Germinal center (tissue), 1 donor: Measurements from ENCODE around the gene SMIM10L2A.
A peak's percentile ranks its signal among the peaks of the same experiment; 100 is the strongest.
"Not testable (repeated sequence)": the region's sequence is repeated elsewhere in the genome, so short reads cannot be mapped to it uniquely, and the experiment has no call there.

ENCODE experiments used
- DNase-seq: peaks from one replicate; pipeline ENCODE4 v3.0.0; 2012; ENCODE audit warnings: mixed read lengths, low spot score

SMIM10L2A gene

DNA sequence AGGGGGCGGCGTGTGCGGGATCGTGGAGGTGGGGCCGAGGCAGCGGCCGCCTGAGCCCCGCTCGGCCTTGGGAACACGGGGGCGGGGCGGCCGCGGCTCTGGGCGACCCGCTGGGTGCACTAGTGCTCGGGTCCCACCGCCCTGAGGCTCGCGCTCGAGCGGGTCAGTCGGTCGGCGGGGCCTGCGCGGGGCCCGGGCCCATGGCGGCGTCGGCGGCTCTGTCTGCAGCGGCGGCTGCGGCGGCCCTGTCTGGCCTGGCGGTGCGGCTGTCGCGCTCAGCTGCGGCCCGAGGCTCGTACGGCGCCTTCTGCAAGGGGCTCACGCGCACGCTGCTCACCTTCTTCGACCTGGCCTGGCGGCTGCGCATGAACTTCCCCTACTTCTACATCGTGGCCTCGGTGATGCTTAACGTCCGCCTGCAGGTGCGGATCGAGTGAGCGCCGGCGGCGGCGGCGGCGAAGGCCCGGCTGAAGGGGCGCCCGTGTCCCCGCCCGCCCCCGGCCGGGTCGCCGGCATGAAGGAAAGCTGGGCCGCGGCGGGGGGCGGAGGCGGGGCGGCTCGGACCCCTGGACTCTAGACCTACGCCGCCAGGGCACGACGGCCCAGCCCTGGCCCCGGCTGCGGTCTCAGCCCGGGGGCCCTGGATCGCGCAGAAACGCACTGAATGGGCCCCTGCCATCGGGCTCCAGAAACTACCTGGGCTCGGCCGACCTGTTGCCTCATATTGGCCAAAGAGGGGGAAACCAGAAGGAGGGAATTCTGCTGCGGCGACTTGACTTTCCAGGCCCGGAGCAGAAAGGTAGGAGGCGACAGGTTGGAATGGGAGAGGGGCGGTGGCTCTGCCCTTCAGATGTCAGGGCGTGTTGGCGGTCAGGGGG, at the start of gene SMIM10L2A:
SMIM10L2A (plus strand) TSS at position 13 of the 878 bp plus-strand sequence; CDS start at position 201, 188 bp downstream.
- no peak for DNase-seq

GRCh38 chrX:135373357-135373756, 48.4 kb upstream of the SMIM10L2A start:
- DNase-seq: no peak

DNA sequence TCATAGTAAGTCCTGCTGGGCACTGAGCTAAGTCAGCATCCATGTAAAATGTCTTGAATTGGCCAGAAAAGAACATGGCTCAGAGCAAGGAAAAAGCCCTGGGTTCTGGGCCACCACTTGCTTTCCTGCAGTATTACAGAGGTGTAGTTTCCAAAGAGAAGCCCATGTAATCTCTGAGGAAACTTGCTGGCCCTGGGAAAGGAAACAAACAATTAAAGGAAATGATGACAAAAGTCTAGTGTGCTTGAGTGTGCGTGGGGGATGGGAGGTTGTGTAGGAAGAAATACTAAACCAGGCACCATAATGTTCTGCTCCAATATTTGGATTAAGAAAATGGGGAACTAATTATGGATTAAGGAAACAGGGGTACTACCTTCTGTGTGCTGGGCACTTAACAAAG, 39.5 kb upstream of the SMIM10L2A start:
- DNase-seq: no peak

DNA sequence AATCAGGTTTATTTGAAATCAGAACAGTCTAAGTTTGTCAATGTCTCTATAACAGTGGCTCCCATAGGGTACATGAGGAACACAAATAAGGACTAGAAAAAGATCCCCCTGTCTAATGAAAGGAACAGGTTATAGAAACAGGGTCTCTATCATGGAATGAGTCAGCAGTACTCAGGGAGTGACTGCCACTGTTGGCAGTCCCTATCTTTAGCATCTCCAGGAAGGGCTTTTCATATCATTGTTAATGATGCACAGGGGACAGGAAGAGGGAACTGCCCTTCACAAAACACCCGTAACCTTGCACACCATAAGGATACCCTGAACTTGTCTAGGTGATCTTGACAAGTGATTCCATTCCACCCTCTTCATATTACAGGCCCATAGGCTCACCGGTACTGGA, 38.5 kb upstream of the SMIM10L2A start:
- no peak for DNase-seq

DNA sequence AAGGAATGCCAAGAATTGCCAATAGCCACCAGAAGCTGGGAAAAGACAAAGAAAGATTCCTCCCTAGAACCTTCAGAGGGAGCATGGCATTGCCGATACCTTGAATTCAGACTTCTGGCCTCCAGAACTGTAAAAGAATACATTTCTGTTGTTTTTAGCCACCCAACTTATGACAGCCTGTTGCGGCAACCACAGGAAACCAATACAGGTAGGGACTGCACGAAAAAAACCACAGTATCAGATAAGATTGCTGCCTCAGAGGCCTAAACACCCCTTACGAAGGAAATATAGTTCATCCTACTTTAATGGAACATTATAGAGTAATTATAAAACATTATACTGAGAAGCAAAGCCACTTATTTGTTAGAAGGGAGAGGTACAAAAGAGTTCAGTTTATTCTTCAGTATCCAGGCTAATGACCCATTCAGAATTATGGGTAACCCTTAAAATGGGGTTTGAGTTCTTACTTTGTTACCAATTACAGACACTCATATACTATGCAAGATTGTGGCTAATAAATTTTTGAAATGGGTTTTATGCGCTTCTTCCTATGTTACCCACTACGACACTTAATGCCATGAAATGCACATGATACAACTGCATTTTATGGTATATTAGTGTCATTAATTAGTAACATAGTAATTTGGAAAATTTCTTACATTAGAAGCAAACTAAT, 37.4 kb upstream of the SMIM10L2A start:
- no peak for DNase-seq

GRCh38 chrX:135388841-135389240, 32.9 kb upstream of the SMIM10L2A start:
- no peak for DNase-seq

DNA sequence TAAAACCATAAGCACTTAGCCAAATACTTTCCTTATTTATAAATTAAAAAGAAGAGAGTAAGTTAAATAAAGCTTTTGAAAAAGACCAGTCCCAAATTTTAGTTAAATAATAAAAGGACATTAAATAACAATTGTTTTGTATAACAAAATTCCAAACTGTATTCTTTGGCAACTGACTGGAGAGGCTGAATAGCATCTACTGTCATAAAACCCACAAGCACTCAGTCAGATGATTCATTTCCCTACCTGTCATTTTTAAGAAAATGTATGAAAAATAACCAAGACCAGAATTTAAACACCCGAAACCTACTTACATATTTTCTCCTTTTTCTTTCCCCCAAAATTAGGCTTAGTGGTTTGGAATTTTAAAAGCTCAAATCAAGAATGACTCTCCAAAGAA, 32.5 kb upstream of the SMIM10L2A start:
- DNase-seq: no peak

DNA sequence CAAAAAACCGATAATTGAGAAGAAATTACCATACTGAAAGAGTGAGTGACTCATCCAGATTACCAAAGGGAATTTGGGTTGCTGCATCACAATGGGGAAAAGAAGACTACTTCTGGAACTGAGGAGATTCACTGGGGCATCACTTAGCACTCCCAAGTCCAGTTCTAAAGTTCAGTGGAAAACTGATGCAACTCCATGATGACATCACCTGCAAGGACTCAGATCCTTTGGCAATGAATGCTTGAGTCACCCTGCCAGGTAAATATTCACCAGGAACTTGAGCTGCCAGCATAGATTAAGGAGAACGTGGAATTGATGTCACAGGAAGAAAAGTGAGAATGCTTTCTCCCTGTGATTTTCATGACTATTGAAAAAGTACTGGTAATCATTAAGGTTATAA, 32.0 kb upstream of the SMIM10L2A start:
- no peak for DNase-seq

GRCh38 chrX:135391734-135392133, 30.0 kb upstream of the SMIM10L2A start:
- no peak for DNase-seq

GRCh38 chrX:135393051-135393450, 28.7 kb upstream of the SMIM10L2A start:
- no peak for DNase-seq

- DNase-seq: no peak
Measured at GRCh38 chrX:135395064-135395463, 26.7 kb upstream of the SMIM10L2A start.

DNA sequence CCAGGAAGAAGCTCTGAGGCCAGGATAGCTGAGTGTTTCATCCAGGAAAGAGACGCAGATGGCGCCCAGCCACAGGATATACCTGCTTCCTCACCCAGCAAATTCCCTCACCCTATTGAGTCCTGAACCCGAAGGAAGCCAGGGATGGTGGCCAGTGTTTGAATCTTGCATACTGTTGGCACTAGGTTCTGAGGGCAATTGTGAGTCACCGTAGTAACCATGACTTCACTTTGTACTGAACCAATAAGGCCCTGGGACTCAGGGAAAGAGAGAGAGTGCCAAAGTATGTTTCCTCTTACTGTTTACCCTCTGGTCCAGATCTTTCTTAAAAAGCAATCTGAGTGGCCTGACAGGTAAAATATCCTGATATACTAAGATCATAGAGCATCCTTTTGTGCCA, 25.6 kb upstream of the SMIM10L2A start:
- DNase-seq: no peak

DNA sequence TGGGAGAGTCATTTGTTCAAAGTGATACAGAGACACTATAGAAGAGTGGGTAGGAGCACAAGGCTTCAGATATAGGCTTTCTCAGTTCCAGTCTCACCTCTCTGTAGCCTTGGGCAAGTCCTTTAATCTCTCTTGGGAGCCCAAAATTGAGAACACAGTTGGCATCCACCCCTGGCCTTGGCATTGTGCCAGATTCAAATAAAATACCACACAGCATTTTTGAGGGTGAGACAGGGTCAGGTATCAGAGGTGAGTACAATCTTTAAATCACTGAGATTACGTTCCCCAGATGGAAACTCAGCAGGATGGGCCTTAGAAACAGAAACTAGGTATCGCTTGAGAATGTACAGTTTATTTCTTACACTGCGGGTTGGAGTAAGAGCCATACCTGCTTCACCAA, 25.2 kb upstream of the SMIM10L2A start:
- no peak for DNase-seq

- DNase-seq: no peak
Measured at GRCh38 chrX:135397652-135398051, 24.1 kb upstream of the SMIM10L2A start.

DNA sequence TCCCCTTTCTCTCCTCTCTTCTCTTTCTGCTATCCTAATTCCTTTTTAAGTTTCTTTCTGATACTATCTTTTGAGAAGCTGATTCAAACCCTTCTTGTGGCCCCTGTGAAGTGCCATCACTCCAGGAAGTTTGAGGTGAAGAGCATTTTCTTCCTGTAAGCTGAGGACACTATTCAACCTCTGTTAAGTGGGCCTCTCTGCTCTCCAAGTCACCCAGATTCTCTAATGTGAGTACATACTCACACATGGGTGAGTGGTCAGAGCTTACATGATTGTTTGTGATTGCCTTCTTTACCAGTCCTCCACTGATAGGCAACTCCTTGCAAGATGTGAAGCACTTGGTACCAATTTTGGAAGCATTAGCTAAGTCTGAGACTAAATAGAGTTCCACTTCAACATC, 18.4 kb upstream of the SMIM10L2A start:
- no peak for DNase-seq

DNA sequence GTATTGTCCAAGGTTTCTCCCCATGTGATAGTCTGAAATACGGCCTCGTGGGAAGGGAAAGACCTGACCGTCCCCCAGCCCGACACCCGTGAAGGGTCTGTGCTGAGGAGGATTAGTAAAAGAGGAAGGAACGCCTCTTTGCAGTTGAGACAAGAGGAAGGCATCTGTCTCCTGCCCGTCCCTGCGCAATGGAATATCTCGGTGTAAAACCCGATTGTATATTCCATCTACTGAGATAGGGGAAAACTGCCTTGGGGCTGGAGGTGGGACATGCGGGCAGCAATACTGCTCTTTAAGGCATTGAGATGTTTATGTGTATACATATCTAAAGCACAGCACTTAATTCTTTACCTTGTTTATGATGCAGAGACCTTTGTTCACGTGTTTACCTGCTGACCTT, 15.3 kb upstream of the SMIM10L2A start:
- DNase-seq: not testable (repeated sequence)

GRCh38 chrX:135408794-135409193, 12.9 kb upstream of the SMIM10L2A start:
- DNase-seq: no peak

DNA sequence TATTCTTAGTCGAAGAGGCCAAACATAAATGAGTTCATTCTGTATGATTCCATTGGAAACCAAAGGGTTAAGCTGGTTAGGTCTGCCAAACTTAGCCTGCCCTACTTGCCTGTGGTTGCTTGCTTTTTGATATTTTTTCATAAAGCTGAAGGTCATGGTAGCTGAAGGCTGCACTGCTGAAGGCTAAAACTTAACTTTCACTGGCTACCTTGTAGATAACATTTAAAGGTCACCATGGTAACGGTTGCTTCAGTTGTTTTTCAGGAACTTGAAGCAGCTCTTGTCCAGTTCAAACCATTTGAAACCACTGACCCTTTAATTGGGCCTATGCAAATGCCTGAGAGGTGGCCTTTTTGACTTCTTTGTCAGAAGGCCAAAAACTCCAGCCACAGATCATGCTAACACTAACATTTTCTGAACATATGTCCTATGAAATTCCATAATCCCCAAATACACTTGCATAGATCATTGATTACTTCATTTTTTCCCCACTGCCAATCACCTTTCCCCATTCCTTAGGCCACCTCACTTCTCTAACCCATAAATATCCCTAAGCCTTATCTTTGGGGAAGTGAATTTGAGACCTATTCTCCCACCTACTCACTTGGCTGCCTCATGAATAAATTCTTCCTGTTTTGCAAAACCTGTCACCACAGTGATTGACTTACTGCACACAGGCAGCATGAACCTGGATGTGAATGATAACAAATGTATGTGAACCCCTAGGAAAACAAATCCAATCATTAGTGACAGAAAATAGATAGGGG, 10.7 kb upstream of the SMIM10L2A start:
- no peak for DNase-seq

GRCh38 chrX:135411893-135412292, 9.9 kb upstream of the SMIM10L2A start:
- DNase-seq: no peak

- DNase-seq: no peak
Measured at GRCh38 chrX:135416546-135416945, 5.2 kb upstream of the SMIM10L2A start.

DNA sequence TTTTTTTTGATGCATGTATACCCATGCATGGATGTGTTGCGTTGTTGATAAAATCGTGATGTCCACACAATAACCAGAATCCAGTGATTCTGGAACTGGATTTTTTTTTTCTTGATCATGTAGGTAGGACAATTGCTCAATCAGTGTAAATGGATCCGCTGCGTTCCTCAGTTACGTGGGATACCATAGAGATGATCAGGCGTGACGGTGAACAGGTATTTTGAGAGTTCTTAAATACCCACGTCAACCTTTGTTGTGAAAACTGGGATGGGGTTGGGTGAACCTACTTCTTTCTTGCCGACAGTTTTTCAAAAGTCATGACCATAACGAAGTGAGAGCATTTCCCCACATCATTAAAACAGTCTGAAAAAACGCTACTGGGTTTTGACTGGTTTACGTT, 913 bp upstream of the SMIM10L2A start:
- no peak for DNase-seq

DNA sequence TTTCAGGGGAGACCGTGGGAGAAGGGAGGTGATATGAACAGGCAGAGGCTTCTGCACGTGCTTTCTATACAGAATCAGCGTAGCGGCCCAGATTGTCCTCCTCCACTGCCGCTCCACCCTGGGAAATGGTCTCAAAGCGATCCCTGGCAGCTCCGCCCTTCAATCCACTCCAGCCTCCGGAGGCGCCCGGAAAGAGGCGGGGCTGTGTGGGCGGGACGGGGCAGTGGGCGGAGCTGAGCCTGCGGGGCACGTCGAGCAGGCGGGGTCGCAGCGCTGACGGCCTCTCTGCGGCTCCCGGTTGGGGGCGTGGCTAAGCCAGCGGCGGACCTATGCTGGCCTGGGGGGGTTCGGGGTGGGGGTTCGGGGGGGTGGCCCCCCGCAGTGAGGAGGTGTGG, 210 bp upstream of the SMIM10L2A start:
- DNase-seq: peak; percentile 80

DNA sequence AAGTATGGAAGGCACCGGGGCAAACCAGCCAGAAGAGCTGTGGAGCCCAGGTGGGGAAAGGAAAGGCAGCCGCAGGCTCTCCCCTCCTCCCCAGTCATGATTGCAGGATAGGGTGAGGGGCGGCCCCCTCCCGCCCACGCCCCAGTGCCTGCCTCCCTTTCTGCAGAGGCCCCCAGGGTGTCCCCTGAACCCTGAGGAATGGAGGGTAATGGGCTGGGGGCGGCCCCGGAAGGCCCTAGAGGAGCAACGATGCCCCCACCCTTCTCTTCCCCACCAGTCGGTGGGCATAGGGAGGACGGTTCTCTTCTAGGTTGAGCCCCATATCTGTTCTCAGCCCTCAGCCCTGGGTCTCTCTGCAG, 1.0 kb downstream of the SMIM10L2A start:
- DNase-seq: not testable (repeated sequence)
